Activated naive CD8-positive, alpha-beta T cell treated with anti-CD3 and anti-CD28 coated beads for 36 hours (primary cell): ENCODE measurements around the gene NDUFV2. TPM values are rescaled to one million over a fixed set of nuclear protein-coding genes. Genes with fewer than 3 reads are reported as not detected.

Experiments
- DNase-seq: peaks from one replicate; pipeline ENCODE4 v3.0.0; 2021
- H3K27ac Mint-ChIP-seq: one replicate; pipeline ENCODE4 v1.8.0; 2022; ENCODE audit warnings: mild to moderate bottlenecking, moderate library complexity, mixed read lengths
- H3K27me3 Mint-ChIP-seq: one replicate; pipeline ENCODE4 v1.8.0; 2022; ENCODE audit warnings: mild to moderate bottlenecking, mixed read lengths
- H3K36me3 Mint-ChIP-seq: one replicate; pipeline ENCODE4 v1.8.0; 2021; ENCODE audit warnings: mild to moderate bottlenecking, mixed read lengths
- H3K4me1 Mint-ChIP-seq: one replicate; pipeline ENCODE4 v1.8.0; 2021; ENCODE audit warnings: mixed read lengths
- H3K4me3 Mint-ChIP-seq: one replicate; pipeline ENCODE4 v1.8.0; 2022; ENCODE audit warnings: mild to moderate bottlenecking, moderate library complexity, mixed read lengths
- H3K9me3 Mint-ChIP-seq: one replicate; pipeline ENCODE4 v1.8.0; 2022; ENCODE audit warnings: mixed read lengths
- total RNA-seq, 2 experiments: library from RNA; stranded (reverse); gene quantifications; one replicate each; pipeline ENCODE4 v1.2.3, GENCODE V29; 2021

Gene NDUFV2
- total RNA-seq, result 100 to 1,000 TPM; 302 to 307 TPM

- Mint-ChIP-seq H3K27ac (peak within 1 kb of the TSS; percentile 98), H3K9me3 (no peaks in the 10 kb centered on the region), H3K4me1 (peaks cover 46% of the 10 kb centered on the region), H3K36me3 (peaks cover 54% of the 10 kb centered on the region), H3K27me3 (no peaks in the 10 kb centered on the region), H3K4me3 (peak within 1 kb of the TSS; percentile 96)
- peak; percentile 100 for DNase-seq
These were observed at the start of gene NDUFV2 for GRCh38 chr18:9102508-9103375. Gene NDUFV2 (plus strand): TSS chr18:9102699. CDS start chr18:9102744, 45 bp downstream.

GRCh38 chr18:9053814-9054213 is 48.7 kb upstream of the NDUFV2 start:
- no peak overlapping the region for H3K4me3 Mint-ChIP-seq
- H3K9me3 Mint-ChIP-seq, result peaks cover 14% of the 10 kb centered on the region
- no peak overlapping the region for H3K27ac Mint-ChIP-seq
- H3K4me1 Mint-ChIP-seq, result peaks cover 12% of the 10 kb centered on the region
- H3K27me3 Mint-ChIP-seq, result no peaks in the 10 kb centered on the region
- H3K36me3 Mint-ChIP-seq, result peaks cover 5% of the 10 kb centered on the region
- DNase-seq, result no peak

GRCh38 chr18:9055185-9055584 is 47.3 kb upstream of the NDUFV2 start:
- Mint-ChIP-seq H3K4me1 (peaks cover 8% of the 10 kb centered on the region), H3K27ac (peak overlapping the region; percentile 26), H3K27me3 (no peaks in the 10 kb centered on the region), H3K4me3 (no peak overlapping the region), H3K36me3 (peaks cover 2% of the 10 kb centered on the region), H3K9me3 (peaks cover 14% of the 10 kb centered on the region)
- DNase-seq, result no peak

GRCh38 chr18:9055626-9056025 is 46.9 kb upstream of the NDUFV2 start:
- Mint-ChIP-seq H3K9me3 (peaks cover 12% of the 10 kb centered on the region), H3K27me3 (no peaks in the 10 kb centered on the region), H3K36me3 (no peaks in the 10 kb centered on the region), H3K4me1 (peaks cover 8% of the 10 kb centered on the region), H3K4me3 (no peak overlapping the region), H3K27ac (no peak overlapping the region)
- no peak for DNase-seq

- DNase-seq, result no peak
- H3K27me3 Mint-ChIP-seq, result no peaks in the 10 kb centered on the region
- H3K27ac Mint-ChIP-seq, result no peak overlapping the region
- H3K36me3 Mint-ChIP-seq, result no peaks in the 10 kb centered on the region
- no peak overlapping the region for H3K4me3 Mint-ChIP-seq
- peaks cover 8% of the 10 kb centered on the region for H3K4me1 Mint-ChIP-seq
- peaks cover 4% of the 10 kb centered on the region for H3K9me3 Mint-ChIP-seq
These were observed 44.9 kb upstream of the NDUFV2 start for GRCh38 chr18:9057646-9058045.

- H3K9me3 Mint-ChIP-seq, result no peaks in the 10 kb centered on the region
- no peak overlapping the region for H3K27ac Mint-ChIP-seq
- H3K36me3 Mint-ChIP-seq, result no peaks in the 10 kb centered on the region
- no peak overlapping the region for H3K4me3 Mint-ChIP-seq
- H3K27me3 Mint-ChIP-seq, result no peaks in the 10 kb centered on the region
- DNase-seq, result no peak
- peaks cover 8% of the 10 kb centered on the region for H3K4me1 Mint-ChIP-seq
These were observed 44.1 kb upstream of the NDUFV2 start for GRCh38 chr18:9058406-9058805.

GRCh38 chr18:9062418-9062751 is 40.1 kb upstream of the NDUFV2 start:
- no peaks in the 10 kb centered on the region for H3K9me3 Mint-ChIP-seq
- H3K27me3 Mint-ChIP-seq, result no peaks in the 10 kb centered on the region
- DNase-seq, result no peak
- no peaks in the 10 kb centered on the region for H3K36me3 Mint-ChIP-seq
- H3K4me3 Mint-ChIP-seq, result no peak overlapping the region
- H3K27ac Mint-ChIP-seq, result no peak overlapping the region
- H3K4me1 Mint-ChIP-seq, result peaks cover 4% of the 10 kb centered on the region

GRCh38 chr18:9065864-9066263 is 36.6 kb upstream of the NDUFV2 start:
- Mint-ChIP-seq H3K27ac (no peak overlapping the region), H3K4me3 (no peak overlapping the region), H3K9me3 (no peaks in the 10 kb centered on the region), H3K36me3 (no peaks in the 10 kb centered on the region), H3K4me1 (peaks cover 12% of the 10 kb centered on the region), H3K27me3 (no peaks in the 10 kb centered on the region)
- DNase-seq, result no peak

GRCh38 chr18:9066358-9066757 is 36.1 kb upstream of the NDUFV2 start:
- Mint-ChIP-seq H3K27me3 (no peaks in the 10 kb centered on the region), H3K4me1 (peaks cover 12% of the 10 kb centered on the region), H3K27ac (no peak overlapping the region), H3K9me3 (no peaks in the 10 kb centered on the region), H3K36me3 (no peaks in the 10 kb centered on the region), H3K4me3 (no peak overlapping the region)
- DNase-seq, result no peak

- H3K4me3 Mint-ChIP-seq, result no peak overlapping the region
- peaks cover 12% of the 10 kb centered on the region for H3K4me1 Mint-ChIP-seq
- H3K36me3 Mint-ChIP-seq, result no peaks in the 10 kb centered on the region
- DNase-seq, result no peak
- H3K27ac Mint-ChIP-seq, result no peak overlapping the region
- no peaks in the 10 kb centered on the region for H3K9me3 Mint-ChIP-seq
- no peaks in the 10 kb centered on the region for H3K27me3 Mint-ChIP-seq
These were observed 35.6 kb upstream of the NDUFV2 start for GRCh38 chr18:9066817-9067306.

GRCh38 chr18:9067823-9068222 is 34.7 kb upstream of the NDUFV2 start:
- Mint-ChIP-seq H3K27ac (no peak overlapping the region), H3K4me1 (peaks cover 12% of the 10 kb centered on the region), H3K36me3 (no peaks in the 10 kb centered on the region), H3K4me3 (no peak overlapping the region), H3K27me3 (no peaks in the 10 kb centered on the region), H3K9me3 (no peaks in the 10 kb centered on the region)
- DNase-seq, result no peak

GRCh38 chr18:9068346-9068745 is 34.2 kb upstream of the NDUFV2 start:
- no peak overlapping the region for H3K4me3 Mint-ChIP-seq
- no peaks in the 10 kb centered on the region for H3K9me3 Mint-ChIP-seq
- no peaks in the 10 kb centered on the region for H3K36me3 Mint-ChIP-seq
- H3K27me3 Mint-ChIP-seq, result no peaks in the 10 kb centered on the region
- no peak for DNase-seq
- peaks cover 14% of the 10 kb centered on the region for H3K4me1 Mint-ChIP-seq
- no peak overlapping the region for H3K27ac Mint-ChIP-seq

GRCh38 chr18:9069601-9070000 is 32.9 kb upstream of the NDUFV2 start:
- H3K9me3 Mint-ChIP-seq, result no peaks in the 10 kb centered on the region
- no peaks in the 10 kb centered on the region for H3K27me3 Mint-ChIP-seq
- no peak for DNase-seq
- H3K36me3 Mint-ChIP-seq, result no peaks in the 10 kb centered on the region
- no peak overlapping the region for H3K27ac Mint-ChIP-seq
- H3K4me1 Mint-ChIP-seq, result peaks cover 19% of the 10 kb centered on the region
- no peak overlapping the region for H3K4me3 Mint-ChIP-seq

- H3K27ac Mint-ChIP-seq, result no peak overlapping the region
- H3K4me3 Mint-ChIP-seq, result no peak overlapping the region
- H3K4me1 Mint-ChIP-seq, result peaks cover 19% of the 10 kb centered on the region
- H3K36me3 Mint-ChIP-seq, result no peaks in the 10 kb centered on the region
- no peaks in the 10 kb centered on the region for H3K9me3 Mint-ChIP-seq
- no peak for DNase-seq
- no peaks in the 10 kb centered on the region for H3K27me3 Mint-ChIP-seq
These were observed 32.3 kb upstream of the NDUFV2 start for GRCh38 chr18:9070212-9070611.

- Mint-ChIP-seq H3K27ac (no peak overlapping the region), H3K9me3 (no peaks in the 10 kb centered on the region)
These were observed 22.5 kb upstream of the NDUFV2 start for GRCh38 chr18:9079818-9080528.

More at GRCh38 chr18:9079818-9080528, 22.5 kb upstream of the NDUFV2 start:
- DNase-seq, result no peak
- Mint-ChIP-seq H3K4me3 (no peak overlapping the region), H3K27me3 (no peaks in the 10 kb centered on the region), H3K36me3 (no peaks in the 10 kb centered on the region), H3K4me1 (peaks cover 21% of the 10 kb centered on the region)
